HTR-8/SVneo (cell line): ENCODE data around the gene SLC25A26.

Experiments used
- DNase-seq: peaks from one replicate; pipeline ENCODE4 v3.0.0; 2011; ENCODE audit warnings: low spot score, mixed read lengths; ENCODE audit not compliant: insufficient read length
- FAIRE-seq: peaks from 2 replicates; lab custom pipeline; 2011; peaks lifted over from hg19 to GRCh38; lab: Jason Lieb, UNC

SLC25A26 gene

GRCh38 chr3:66220602-66221377 is at the start of gene SLC25A26:
TSS of gene SLC25A26 (plus strand) at chr3:66221001. CDS start at chr3:66221095, 94 bp downstream.
- peak; percentile 94 for FAIRE-seq
- peak; percentile 96 for DNase-seq

- FAIRE-seq (no peak), DNase-seq (no peak)
Measured at GRCh38 chr3:66172394-66172793, 48.4 kb upstream of the SLC25A26 start.

GRCh38 chr3:66177026-66177425 is 43.8 kb upstream of the SLC25A26 start:
- no peak for FAIRE-seq

GRCh38 chr3:66178206-66178605 is 42.6 kb upstream of the SLC25A26 start:
- FAIRE-seq (no peak), DNase-seq (no peak)

More at GRCh38 chr3:66177026-66177425, 43.8 kb upstream of the SLC25A26 start:
- no peak for DNase-seq

- DNase-seq (no peak), FAIRE-seq (no peak)
Measured at GRCh38 chr3:66179793-66180192, 41.0 kb upstream of the SLC25A26 start.

GRCh38 chr3:66181764-66182163 is 39.0 kb upstream of the SLC25A26 start:
- no peak for DNase-seq

GRCh38 chr3:66182246-66182645 is 38.6 kb upstream of the SLC25A26 start:
- no peak for DNase-seq
- no peak for FAIRE-seq

More at GRCh38 chr3:66181764-66182163, 39.0 kb upstream of the SLC25A26 start:
- FAIRE-seq: no peak

- DNase-seq (no peak), FAIRE-seq (no peak)
Measured at GRCh38 chr3:66186545-66186944, 34.3 kb upstream of the SLC25A26 start.

GRCh38 chr3:66195347-66195783 is 25.4 kb upstream of the SLC25A26 start:
- DNase-seq (no peak), FAIRE-seq (no peak)

GRCh38 chr3:66196633-66197032 is 24.2 kb upstream of the SLC25A26 start:
- DNase-seq: no peak
- FAIRE-seq: no peak

- FAIRE-seq (no peak), DNase-seq (no peak)
Measured at GRCh38 chr3:66198437-66199088, 22.2 kb upstream of the SLC25A26 start.

GRCh38 chr3:66199089-66199473 is 21.7 kb upstream of the SLC25A26 start:
- FAIRE-seq (no peak), DNase-seq (no peak)

GRCh38 chr3:66200147-66200546 is 20.7 kb upstream of the SLC25A26 start:
- FAIRE-seq (no peak), DNase-seq (no peak)

- FAIRE-seq (no peak), DNase-seq (no peak)
Measured at GRCh38 chr3:66200786-66201185, 20.0 kb upstream of the SLC25A26 start.

GRCh38 chr3:66203275-66203674 is 17.5 kb upstream of the SLC25A26 start:
- FAIRE-seq: no peak
- DNase-seq: no peak

- FAIRE-seq: no peak
- no peak for DNase-seq
Measured at GRCh38 chr3:66206806-66207205, 14.0 kb upstream of the SLC25A26 start.

GRCh38 chr3:66208189-66208588 is 12.6 kb upstream of the SLC25A26 start:
- FAIRE-seq (no peak), DNase-seq (no peak)

GRCh38 chr3:66210687-66211295 is 10.0 kb upstream of the SLC25A26 start:
- FAIRE-seq: no peak
- no peak for DNase-seq

GRCh38 chr3:66211779-66212178 is 9.0 kb upstream of the SLC25A26 start:
- FAIRE-seq (no peak), DNase-seq (no peak)

GRCh38 chr3:66215106-66215505 is 5.7 kb upstream of the SLC25A26 start:
- no peak for FAIRE-seq

GRCh38 chr3:66220066-66220465 is 735 bp upstream of the SLC25A26 start:
- DNase-seq (no peak), FAIRE-seq (no peak)

More at GRCh38 chr3:66215106-66215505, 5.7 kb upstream of the SLC25A26 start:
- DNase-seq: no peak
